ENCODE results near the gene SURF2. TPM values are rescaled to one million over a fixed set of nuclear protein-coding genes. Genes with fewer than 3 reads are reported as not detected.

SURF2 gene
- total RNA-seq, 1 experiment from 2014 or later = 27.8 TPM

DNA sequence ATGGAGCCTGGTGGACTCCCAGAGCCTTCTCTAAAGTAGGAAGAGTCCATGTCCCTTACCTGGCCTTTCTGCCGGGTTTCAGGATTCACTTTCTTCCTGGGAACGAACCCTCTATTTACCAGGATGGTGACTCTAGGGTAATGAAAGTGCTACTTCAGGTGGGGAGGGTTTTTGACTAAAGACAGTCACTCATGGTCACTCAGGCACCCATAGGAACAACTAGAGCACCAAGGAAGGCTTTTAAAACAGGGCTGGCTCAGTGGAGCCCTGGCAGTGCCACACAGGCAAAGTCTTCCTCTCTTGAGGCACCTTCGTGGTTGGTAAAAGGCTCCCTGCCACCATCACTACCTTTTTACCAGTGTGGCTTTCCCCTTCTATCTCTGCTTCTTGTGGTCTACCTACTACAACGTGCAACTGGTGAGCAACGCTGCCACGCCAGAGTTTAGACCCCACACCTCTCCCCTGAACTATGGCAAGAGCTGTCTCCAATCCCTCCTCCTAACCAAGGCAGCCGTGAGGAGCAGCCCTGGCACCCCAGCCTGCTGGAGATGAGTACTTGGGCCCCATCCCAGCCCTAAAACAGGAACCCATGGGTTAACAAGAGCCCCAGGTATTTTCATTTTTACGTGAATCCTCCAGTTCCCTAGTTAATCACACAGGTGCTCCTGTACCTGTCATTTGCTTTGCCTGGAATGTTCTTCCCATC, 3.6 kb upstream of the SURF2 start:
- H3K79me2 ChIP-seq (ENCODE audit: insufficient read depth, low read length) = peaks cover 62% of the 10 kb centered on the region
- H3K4me1 ChIP-seq (ENCODE audit: control insufficient read depth in 1 of 2, insufficient read depth in 2 of 2, low read length in 2 of 2) = peaks cover 11 to 37% of the 10 kb centered on the region in 2 experiments; a peak in 3 of 4 replicates
- ATAC-seq (no peak), DNase-seq (ENCODE audit: low read depth, low spot score) (no peak)
- ChIA-PET RAD21 (ENCODE audit: low non-redundant PET in 1 of 2, low total read pairs in 2 of 2, uncharacterized antibody in 2 of 2, unreplicated experiment in 2 of 2) (no interaction called here), POLR2A (interaction anchor here (0.9 to 1.2 kb wide), 2 partner anchors 10 to 107 kb away, joined by 3 read pairs; partner anchors contain the start of gene CACFD1), CTCF (interaction anchor here (1.4 kb wide), 1 partner anchor 11 kb away, joined by 3 read pairs; no protein-coding TSS in a partner anchor)
- intact Hi-C loops (cut with micrococcal nuclease) = loop anchor here (10.0 kb wide), 1 partner anchor 642 kb away; the partner anchor contains the start of gene VAV2
- no peaks in the 10 kb centered on the region for H3K9me3 ChIP-seq (ENCODE audit: control insufficient read depth in 1 of 2, insufficient read depth in 1 of 2, low read depth in 1 of 2, low read length in 2 of 2)
- H2AFZ ChIP-seq (ENCODE audit: low read depth, low read length, poor library complexity, severe bottlenecking) = no peak overlapping the region
- no peak overlapping the region for H3K4me3 ChIP-seq (replicated peaks in 1 of 2; ENCODE audit: low read depth in 1 of 2, low read length in 2 of 2)
- peaks cover 10% of the 10 kb centered on the region; the same call in 1 of the 2 replicates for H4K20me1 ChIP-seq (ENCODE audit: insufficient read depth)
- peak overlapping the region; percentile 4; the same call in 1 of the 2 replicates for H3K27ac ChIP-seq (ENCODE audit: low read depth, low read length)
- peaks cover 33 to 50% of the 10 kb centered on the region in 2 experiments for H3K36me3 ChIP-seq (ENCODE audit: control insufficient read depth in 1 of 2, insufficient read depth in 2 of 2, low read length in 2 of 2)
- no peaks in the 10 kb centered on the region for H3K27me3 ChIP-seq (ENCODE audit: insufficient read depth, low read length)
- no peak overlapping the region for H3K4me2 ChIP-seq (ENCODE audit: low read length)
- BruUV-seq (replicated peaks) = no TSS peak
- no peak overlapping the region for H3K9ac ChIP-seq (ENCODE audit: low read length)
- H3K9me2 ChIP-seq (ENCODE audit: insufficient read depth) = no peaks in the 10 kb centered on the region
- TF ChIP-seq YY1 (IDR thresholded peaks at IDR 0.05; ENCODE audit: extremely low read depth, insufficient replicate concordance, low read depth, low read length) = no peak
- peak; percentile 12 for TF ChIP-seq POLR2A (IDR thresholded peaks at IDR 0.05; ENCODE audit: borderline replicate concordance, extremely low read depth, insufficient read depth, insufficient read length)
- TF ChIP-seq EZH2phosphoT487 (IDR thresholded peaks at IDR 0.05; ENCODE audit: borderline replicate concordance) = no peak
- no peak for TF ChIP-seq ZNF274 (IDR thresholded peaks at IDR 0.05; ENCODE audit: low read depth, low read length)

DNA sequence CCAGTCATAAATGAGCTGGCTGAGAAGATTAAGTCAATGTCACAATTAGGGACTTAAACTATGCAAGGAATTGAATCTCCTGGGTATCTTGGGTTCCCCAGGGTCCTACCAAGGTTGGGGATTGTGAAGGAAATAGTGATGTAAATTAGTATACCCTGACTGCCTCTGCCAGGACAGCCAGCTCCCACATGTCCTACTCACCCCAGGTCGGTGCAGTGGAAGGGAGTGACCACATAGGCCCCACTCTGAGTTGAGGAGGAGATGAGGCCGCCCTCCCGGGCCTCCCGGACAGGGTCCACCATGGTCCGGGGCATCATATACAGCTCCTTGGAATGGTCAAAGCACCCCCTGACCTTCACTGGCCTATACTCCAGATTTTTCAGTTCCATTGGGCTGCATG, 2.8 kb upstream of the SURF2 start:
- Histone ChIP-seq H3K27me3 (ENCODE audit: insufficient read depth, low read length) (no peaks in the 10 kb centered on the region), H3K79me2 (ENCODE audit: insufficient read depth, low read length) (peaks cover 62% of the 10 kb centered on the region), H3K27ac (ENCODE audit: low read depth, low read length) (peak overlapping the region; percentile 4; the same call in 1 of the 2 replicates), H3K4me2 (ENCODE audit: low read length) (no peak overlapping the region), H3K36me3 (ENCODE audit: control insufficient read depth in 1 of 2, insufficient read depth in 2 of 2, low read length in 2 of 2) (peaks cover 33 to 51% of the 10 kb centered on the region in 2 experiments), H3K4me1 (ENCODE audit: control insufficient read depth in 1 of 2, insufficient read depth in 2 of 2, low read length in 2 of 2) (peaks cover 12 to 38% of the 10 kb centered on the region in 2 experiments; a peak in 3 of 4 replicates), H4K20me1 (ENCODE audit: insufficient read depth) (peaks cover 10% of the 10 kb centered on the region; the same call in 1 of the 2 replicates), H3K4me3 (replicated peaks in 1 of 2; ENCODE audit: low read depth in 1 of 2, low read length in 2 of 2) (no peak overlapping the region), H3K9me2 (ENCODE audit: insufficient read depth) (no peaks in the 10 kb centered on the region), H3K9me3 (ENCODE audit: control insufficient read depth in 1 of 2, insufficient read depth in 1 of 2, low read depth in 1 of 2, low read length in 2 of 2) (no peaks in the 10 kb centered on the region), H2AFZ (ENCODE audit: low read depth, low read length, poor library complexity, severe bottlenecking) (no peak overlapping the region), H3K9ac (ENCODE audit: low read length) (no peak overlapping the region)
- DNase-seq (ENCODE audit: low read depth, low spot score) = no peak
- TF ChIP-seq POLR2A (IDR thresholded peaks at IDR 0.05; ENCODE audit: borderline replicate concordance, extremely low read depth, insufficient read depth, insufficient read length) = peak; percentile 3
- TF ChIP-seq POLR2AphosphoS5 (IDR thresholded peaks at IDR 0.05; ENCODE audit: low read depth, low read length) = no peak
- no TSS peak for BruUV-seq (replicated peaks)
- intact Hi-C loops (cut with micrococcal nuclease) = loop anchor here (10.0 kb wide), 1 partner anchor 641 kb away; the partner anchor contains the start of gene VAV2
- CTCF ChIA-PET = interaction anchor here (1.4 kb wide), 1 partner anchor 12 kb away, joined by 3 read pairs; no protein-coding TSS in a partner anchor
- ATAC-seq = no peak
- RAD21 ChIA-PET (ENCODE audit: low non-redundant PET in 1 of 2, low total read pairs in 2 of 2, uncharacterized antibody in 2 of 2, unreplicated experiment in 2 of 2) = no interaction called here
- POLR2A ChIA-PET = interaction anchor here (0.9 to 1.2 kb wide), 2 partner anchors 9 to 106 kb away, joined by 3 read pairs; partner anchors contain the start of gene CACFD1
